HT-29 (cell line): ENCODE measurements around the gene NDUFA1. TPM values are rescaled to one million over a fixed set of nuclear protein-coding genes. Genes with fewer than 3 reads are reported as not detected.
"Not testable (repeated sequence)": the region's sequence is repeated elsewhere in the genome, so short reads cannot be mapped to it uniquely, and the experiment has no call there.

Experiments
- DNase-seq: peaks from one replicate; pipeline ENCODE4 v3.0.0-alpha.2; 2015; ENCODE audit warnings: low spot score
- total RNA-seq: library from RNA; depleted of rRNA; stranded (reverse); fragments of >200 nt; shearing (Covaris generic); gene quantifications from 2 replicates; pipeline ENCODE4 v1.2.3, GENCODE V29; 2014; rRNA removed

NDUFA1 gene
- 65.6 and 67.0 TPM in 2 replicates for total RNA-seq

DNA sequence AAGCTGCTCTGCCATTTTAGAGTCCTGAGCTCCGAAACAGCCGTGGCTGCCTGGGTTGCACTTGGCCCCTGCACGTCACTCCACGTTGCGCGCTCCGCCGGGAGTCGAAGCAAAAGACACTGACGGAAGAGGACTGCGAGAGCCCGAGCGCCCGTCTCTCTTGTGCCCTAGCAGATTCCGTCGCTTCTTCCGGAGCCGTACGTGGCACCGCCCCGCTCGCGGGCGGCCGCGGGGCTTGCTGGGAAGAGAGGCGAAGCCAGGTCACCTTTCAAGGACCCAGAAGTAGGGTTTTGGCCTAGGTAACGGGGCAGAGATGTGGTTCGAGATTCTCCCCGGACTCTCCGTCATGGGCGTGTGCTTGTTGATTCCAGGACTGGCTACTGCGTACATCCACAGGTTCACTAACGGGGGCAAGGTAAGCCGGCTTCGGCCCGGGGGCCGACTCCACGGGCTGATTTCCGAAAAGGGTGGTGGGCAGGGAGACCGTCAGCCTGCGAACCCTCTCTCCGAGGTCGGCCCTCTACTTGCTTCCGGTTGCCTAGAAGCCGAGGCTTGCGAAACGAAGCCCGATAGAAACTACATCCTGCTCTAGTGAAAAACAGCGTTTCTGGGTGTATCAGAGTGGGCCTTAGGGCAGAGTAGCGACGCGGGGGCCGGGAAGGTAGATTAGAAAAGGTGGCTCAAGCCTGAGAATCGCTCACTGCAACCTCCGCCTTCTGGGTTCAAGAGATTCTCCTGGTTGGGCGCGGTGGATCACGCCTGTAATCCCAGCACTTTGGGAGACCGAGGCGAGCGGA is at the start of gene NDUFA1, which contains the start of gene RNF113A:
Gene NDUFA1, plus strand, starts transcription at position 234 of the 797 bp plus-strand sequence. Its CDS starts 80 bp downstream, at position 314.
Gene RNF113A, minus strand, starts transcription at position 135 of the 797 bp plus-strand sequence. Its CDS starts 120 bp downstream, at position 15.
- DNase-seq, result peak; percentile 90

- DNase-seq, result not testable (repeated sequence)
Measured at GRCh38 chrX:119824221-119824620, 47.4 kb upstream of the NDUFA1 start.

- peak; percentile 21 for DNase-seq
Measured at GRCh38 chrX:119826399-119826959, 45.2 kb upstream of the NDUFA1 start.

GRCh38 chrX:119828446-119828845 is 43.2 kb upstream of the NDUFA1 start:
- no peak for DNase-seq

GRCh38 chrX:119833905-119834304 is 37.7 kb upstream of the NDUFA1 start:
- DNase-seq, result no peak

- DNase-seq, result peak; percentile 98
Measured at GRCh38 chrX:119852382-119853353, 19.0 kb upstream of the NDUFA1 start, which contains the start of gene UPF3B. Gene UPF3B, minus strand, starts transcription at chrX:119852963. Its CDS starts 35 bp downstream, at chrX:119852928.

GRCh38 chrX:119853444-119853843 is 18.2 kb upstream of the NDUFA1 start:
- DNase-seq, result no peak

DNA sequence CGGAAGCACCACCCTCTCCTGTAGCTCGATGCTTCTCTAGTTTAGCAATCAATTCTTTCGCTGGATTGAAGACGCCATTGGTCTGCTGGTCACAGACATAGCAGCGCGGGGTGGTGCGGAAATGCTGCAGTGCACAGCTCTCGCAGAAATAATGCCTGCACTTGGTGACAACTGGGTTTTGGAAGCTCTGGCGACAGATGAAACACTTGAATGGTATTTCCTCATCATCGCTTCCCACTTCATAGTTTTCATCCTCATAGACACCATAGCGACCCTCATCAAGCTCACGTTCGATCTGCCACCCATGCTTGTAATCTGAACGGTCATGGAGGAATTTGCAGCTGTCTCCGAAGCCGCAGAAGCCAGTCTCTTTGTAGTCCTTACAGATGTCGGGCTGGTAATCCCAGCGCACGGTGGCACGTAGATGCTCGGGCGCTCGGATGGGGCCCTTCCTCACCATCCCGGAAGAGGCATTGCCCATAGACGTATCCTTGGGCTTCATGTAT is 953 bp upstream of the NDUFA1 start:
- DNase-seq, result peak; percentile 54

GRCh38 chrX:119871245-119871598 is 410 bp upstream of the NDUFA1 start:
- peak; percentile 31 for DNase-seq

- DNase-seq, result no peak
Measured at GRCh38 chrX:119878740-119879139, 7.1 kb downstream of the NDUFA1 start.

- no peak for DNase-seq
Measured at GRCh38 chrX:119880076-119880475, 8.4 kb downstream of the NDUFA1 start.

GRCh38 chrX:119880552-119881437 is 9.2 kb downstream of the NDUFA1 start:
- peak; percentile 72 for DNase-seq

DNA sequence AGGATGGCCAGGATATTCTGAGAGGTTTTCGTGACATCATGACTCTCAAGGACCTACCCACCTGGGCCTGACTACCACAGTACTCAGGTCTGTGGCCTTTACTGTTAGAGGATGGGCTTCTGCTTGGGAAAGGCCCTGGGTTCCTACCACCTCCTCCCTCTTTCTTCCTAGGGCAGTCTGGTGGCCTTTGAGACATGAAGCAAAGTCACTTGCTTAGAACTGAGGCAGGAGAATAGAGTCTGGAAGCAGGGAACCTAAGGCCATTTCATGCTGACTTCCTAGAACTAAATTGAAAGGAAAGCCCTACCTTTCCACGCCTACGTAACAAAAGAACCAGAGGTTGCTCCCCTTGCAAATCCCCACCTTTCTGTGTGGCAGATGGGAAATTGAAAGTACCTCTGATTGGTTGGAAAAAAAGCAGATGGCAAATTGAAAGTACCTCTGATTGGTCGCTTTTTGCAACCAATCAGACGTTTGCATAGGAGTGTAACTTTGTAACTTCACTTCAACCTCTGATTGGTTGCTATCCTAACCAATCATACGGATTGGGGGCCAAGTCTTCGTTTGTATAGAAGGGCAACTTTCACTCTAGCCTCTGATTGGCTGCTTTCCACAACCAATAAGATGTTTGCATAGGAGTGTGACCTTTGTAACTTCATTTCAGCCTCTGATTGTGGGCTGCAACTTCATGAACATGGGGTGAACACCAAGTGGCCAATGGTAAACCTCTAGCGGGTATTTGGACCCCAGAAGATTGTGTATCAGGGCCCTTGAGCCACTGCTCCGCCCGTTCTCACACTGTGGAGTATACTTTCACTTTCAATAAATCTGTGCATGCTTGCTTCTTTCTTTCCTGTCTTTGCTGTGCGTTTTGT is 14.2 kb downstream of the NDUFA1 start:
- DNase-seq, result peak; percentile 23

DNA sequence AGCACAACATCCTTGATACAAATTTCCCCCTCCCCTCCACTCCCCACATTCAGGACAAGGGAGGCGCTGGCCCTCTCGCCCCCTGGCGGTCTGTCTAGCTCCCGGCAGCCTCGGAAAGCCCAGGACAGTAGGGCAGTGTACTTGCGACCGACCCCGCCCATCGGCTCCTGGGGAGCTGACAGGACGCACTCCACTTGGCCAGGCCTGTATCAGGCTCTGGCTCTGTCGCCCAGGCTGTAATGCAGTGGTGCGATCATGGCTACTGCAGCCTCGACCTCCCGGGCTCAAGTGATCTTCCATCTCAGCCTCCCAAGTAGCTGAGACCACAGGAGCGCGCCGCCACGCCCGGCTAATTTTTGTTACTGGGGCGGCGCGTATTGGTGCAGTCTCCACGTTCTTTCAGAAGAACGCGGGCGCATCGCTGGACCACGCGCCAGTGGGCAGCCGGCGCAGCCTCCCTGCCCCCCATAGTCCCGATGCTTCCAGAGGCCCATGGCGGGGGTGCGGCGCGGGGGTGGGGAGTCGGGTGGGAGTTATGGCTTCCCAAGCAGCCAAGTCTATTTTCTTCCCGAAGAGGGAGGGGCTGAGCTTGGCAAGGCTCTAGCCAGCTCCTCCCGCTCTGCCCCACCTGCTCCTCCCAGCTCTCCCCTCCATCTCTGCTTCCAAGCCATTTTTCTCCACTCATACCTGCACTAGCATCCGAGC is 16.2 kb downstream of the NDUFA1 start:
- DNase-seq, result peak; percentile 69

- DNase-seq, result not testable (repeated sequence)
Measured at GRCh38 chrX:119890626-119891025, 19.0 kb downstream of the NDUFA1 start.

GRCh38 chrX:119891961-119892692 is 20.5 kb downstream of the NDUFA1 start:
- not testable (repeated sequence) for DNase-seq

DNA sequence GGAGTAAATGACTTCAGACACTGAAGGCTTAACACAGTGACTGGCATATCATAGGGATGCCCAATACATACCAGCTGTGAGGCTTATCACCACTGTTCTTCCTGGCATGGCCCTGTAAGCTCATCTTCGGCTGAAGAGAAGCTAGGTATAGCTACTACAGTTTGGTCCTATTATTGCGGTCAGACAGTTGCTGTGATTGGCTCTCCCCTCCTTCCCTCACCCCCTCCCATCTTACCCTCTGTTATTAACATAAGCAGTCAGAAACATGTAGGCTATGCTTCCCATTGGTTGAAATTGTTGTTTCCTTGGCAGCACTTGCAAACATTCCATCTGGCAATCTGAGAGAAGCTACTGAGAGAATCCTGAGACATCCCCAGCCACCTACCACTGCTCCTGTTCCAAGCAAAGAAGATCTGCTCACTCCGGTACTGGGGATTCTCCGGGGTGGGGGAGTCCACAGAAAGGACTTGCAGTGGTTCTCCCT is 24.3 kb downstream of the NDUFA1 start, which contains the start of gene AKAP14:
Gene AKAP14, plus strand, starts transcription at position 51 of the 484 bp plus-strand sequence. CDS start 7,331 bp downstream, outside the sequence.
- DNase-seq, result no peak

- no peak for DNase-seq
Measured at GRCh38 chrX:119899125-119899524, 27.5 kb downstream of the NDUFA1 start.
